Measurements from ENCODE around the gene TMEM138. TPM values are rescaled to one million over a fixed set of nuclear protein-coding genes. Genes with fewer than 3 reads are reported as not detected.

TMEM138 gene
- polyA plus RNA-seq, 1 donor from 2014 or later = 19.6 TPM

DNA sequence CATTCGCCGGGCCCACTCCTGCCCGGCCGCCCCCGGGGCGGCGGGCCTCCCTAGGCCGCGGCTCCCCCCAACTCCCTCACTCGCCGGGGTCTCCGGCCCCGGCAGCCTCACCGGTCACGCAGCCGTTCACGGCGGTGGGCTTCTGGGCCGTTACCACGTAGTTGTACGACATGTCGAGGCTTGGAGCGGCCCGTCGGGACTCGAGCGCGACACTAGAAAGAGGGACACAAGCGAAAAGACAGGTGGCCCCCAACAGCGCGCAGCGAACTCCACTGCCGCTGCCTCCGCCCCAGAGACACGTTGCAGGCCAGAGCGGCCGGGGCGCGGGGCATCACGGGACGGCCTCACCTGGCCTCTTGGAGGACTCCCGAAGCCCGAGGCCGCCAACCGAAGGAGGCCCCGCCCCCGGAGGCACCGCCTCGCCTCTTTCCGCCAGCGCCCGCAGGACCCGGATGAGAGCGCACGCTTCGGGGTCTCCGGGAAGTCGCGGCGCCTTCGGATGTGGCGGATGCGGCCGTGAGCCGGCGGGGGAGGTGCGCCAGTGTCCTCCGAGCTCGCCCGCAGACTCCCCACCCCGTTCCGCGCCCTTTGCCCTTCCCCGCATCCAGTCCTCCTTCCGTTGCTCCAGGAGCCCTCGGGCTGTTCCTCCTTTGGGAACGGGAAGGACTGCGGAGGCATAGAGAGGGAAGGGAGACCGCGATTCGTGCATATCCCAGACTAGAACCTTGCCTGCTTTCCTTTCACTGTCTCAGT, 29.2 kb upstream of the TMEM138 start, which contains the start of the genes DDB1 and TKFC:
Gene DDB1, minus strand, starts transcription at position 309 of the 753 bp plus-strand sequence. Its CDS starts 137 bp downstream, at position 172.
Gene TKFC, plus strand, starts transcription at position 432 of the 753 bp plus-strand sequence. CDS start 1,501 bp downstream, outside the sequence.
- Histone ChIP-seq H3K9me3 (ENCODE audit: low read length) (no peaks in the 10 kb centered on the region), H3K9me2 (ENCODE audit: insufficient read depth, low read length) (no peaks in the 10 kb centered on the region), H3K9ac (ENCODE audit: low read length) (peak within 1 kb of the TSS; percentile 93), H3K4me3 (ENCODE audit: low read length) (peak within 1 kb of the TSS; percentile 99), H3F3A (ENCODE audit: insufficient read depth, low read length, poor library complexity, severe bottlenecking) (no peaks in the 10 kb centered on the region), H3K27me3 (ENCODE audit: insufficient read depth, low read depth, low read length) (no peaks in the 10 kb centered on the region), H3K27ac (ENCODE audit: low read length) (peak within 1 kb of the TSS; percentile 93), H4K20me1 (ENCODE audit: insufficient read depth) (no peaks in the 10 kb centered on the region), H3K4me2 (ENCODE audit: low read length) (peak within 1 kb of the TSS; percentile 98), H3K79me2 (replicated peaks; ENCODE audit: insufficient read depth, low read length) (peaks cover 45% of the 10 kb centered on the region), H2AFZ (ENCODE audit: low read depth, low read length) (peak within 1 kb of the TSS; percentile 76), H3K36me3 (ENCODE audit: insufficient read depth, low read length) (no peaks in the 10 kb centered on the region)
- TF ChIP-seq POLR2AphosphoS5 (IDR thresholded peaks at IDR 0.05) = peak; percentile 88
- peak; percentile 36 for TF ChIP-seq RAD21 (conservative IDR thresholded peaks at IDR 0.05)
- peak; percentile 84 for TF ChIP-seq TAF1 (IDR thresholded peaks at IDR 0.05; ENCODE audit: low read depth)
- TF ChIP-seq, protein P1, sequence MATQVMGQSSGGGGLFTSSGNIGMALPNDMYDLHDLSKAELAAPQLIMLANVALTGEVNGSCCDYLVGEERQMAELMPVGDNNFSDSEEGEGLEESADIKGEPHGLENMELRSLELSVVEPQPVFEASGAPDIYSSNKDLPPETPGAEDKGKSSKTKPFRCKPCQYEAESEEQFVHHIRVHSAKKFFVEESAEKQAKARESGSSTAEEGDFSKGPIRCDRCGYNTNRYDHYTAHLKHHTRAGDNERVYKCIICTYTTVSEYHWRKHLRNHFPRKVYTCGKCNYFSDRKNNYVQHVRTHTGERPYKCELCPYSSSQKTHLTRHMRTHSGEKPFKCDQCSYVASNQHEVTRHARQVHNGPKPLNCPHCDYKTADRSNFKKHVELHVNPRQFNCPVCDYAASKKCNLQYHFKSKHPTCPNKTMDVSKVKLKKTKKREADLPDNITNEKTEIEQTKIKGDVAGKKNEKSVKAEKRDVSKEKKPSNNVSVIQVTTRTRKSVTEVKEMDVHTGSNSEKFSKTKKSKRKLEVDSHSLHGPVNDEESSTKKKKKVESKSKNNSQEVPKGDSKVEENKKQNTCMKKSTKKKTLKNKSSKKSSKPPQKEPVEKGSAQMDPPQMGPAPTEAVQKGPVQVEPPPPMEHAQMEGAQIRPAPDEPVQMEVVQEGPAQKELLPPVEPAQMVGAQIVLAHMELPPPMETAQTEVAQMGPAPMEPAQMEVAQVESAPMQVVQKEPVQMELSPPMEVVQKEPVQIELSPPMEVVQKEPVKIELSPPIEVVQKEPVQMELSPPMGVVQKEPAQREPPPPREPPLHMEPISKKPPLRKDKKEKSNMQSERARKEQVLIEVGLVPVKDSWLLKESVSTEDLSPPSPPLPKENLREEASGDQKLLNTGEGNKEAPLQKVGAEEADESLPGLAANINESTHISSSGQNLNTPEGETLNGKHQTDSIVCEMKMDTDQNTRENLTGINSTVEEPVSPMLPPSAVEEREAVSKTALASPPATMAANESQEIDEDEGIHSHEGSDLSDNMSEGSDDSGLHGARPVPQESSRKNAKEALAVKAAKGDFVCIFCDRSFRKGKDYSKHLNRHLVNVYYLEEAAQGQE (IDR thresholded peaks at IDR 0.05; ENCODE audit: borderline replicate concordance) = peak; percentile 86
- peak; percentile 35 for TF ChIP-seq SMC3 (conservative IDR thresholded peaks at IDR 0.05; ENCODE audit: poor library complexity)
- TF ChIP-seq EZH2 (IDR thresholded peaks at IDR 0.05; ENCODE audit: borderline replicate concordance, insufficient read depth, low read length, poor library complexity, severe bottlenecking) = no peak
- TF ChIP-seq CTCF (IDR thresholded peaks at IDR 0.05; ENCODE audit: poor library complexity, severe bottlenecking) = no peak
- no peak for TF ChIP-seq EP300 (conservative IDR thresholded peaks at IDR 0.05; ENCODE audit: poor library complexity, severe bottlenecking)
- peak; percentile 96 for TF ChIP-seq MXI1 (conservative IDR thresholded peaks at IDR 0.05; ENCODE audit: poor library complexity, severe bottlenecking)

DNA sequence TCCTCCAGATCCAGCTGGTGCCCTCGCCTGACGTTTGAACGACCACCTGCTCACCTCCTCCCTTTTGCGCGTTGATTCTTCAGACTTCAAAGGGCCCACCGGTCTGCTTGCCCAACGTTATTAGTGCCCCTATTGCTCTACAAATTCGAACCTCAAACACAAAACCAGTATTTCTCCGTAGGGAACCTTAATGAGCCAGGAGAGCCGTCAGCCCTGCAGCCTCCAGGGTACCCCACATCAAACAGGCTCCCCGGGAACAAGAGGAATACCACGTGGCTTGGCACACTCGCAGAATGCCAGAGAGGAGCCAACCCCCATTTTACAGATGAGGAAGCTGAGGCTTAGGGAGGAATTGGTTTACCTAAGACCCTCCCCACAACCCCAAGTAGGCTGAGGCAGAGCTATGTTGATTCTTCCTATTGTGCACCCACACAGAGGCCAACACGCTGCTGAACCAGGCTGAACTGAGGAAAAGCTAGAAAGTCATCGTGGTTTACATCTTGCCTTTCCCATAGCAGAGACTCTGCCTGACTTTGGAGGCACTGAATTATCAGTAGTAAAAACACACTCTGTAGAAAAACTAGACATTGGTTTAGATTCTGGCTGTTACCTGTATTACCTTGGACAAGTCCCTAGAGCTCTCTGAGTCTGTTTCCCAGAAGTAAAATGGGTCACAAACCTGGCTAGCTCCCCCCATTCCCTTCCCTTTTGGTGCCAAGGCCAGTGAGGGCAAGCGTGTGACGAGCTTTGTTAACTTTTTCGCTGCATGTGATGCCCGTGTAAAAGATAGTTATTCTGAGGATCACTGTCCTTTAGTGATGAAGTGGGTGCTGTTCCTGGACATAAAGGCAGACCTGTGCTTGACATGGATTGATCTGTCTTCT, 28.4 kb upstream of the TMEM138 start:
- H2AFZ ChIP-seq (ENCODE audit: low read depth, low read length) = peak overlapping the region; percentile 76
- peak overlapping the region; percentile 99 for H3K4me3 ChIP-seq (ENCODE audit: low read length)
- H3F3A ChIP-seq (ENCODE audit: insufficient read depth, low read length, poor library complexity, severe bottlenecking) = no peaks in the 10 kb centered on the region
- H3K9ac ChIP-seq (ENCODE audit: low read length) = peak overlapping the region; percentile 93
- TF ChIP-seq SMC3 (conservative IDR thresholded peaks at IDR 0.05; ENCODE audit: poor library complexity) (peak; percentile 0), TAF1 (IDR thresholded peaks at IDR 0.05; ENCODE audit: low read depth) (no peak)
- H3K27me3 ChIP-seq (ENCODE audit: insufficient read depth, low read depth, low read length) = no peaks in the 10 kb centered on the region
- H3K27ac ChIP-seq (ENCODE audit: low read length) = peak overlapping the region; percentile 93
- peak overlapping the region; percentile 89 for H3K4me2 ChIP-seq (ENCODE audit: low read length)
- H3K9me3 ChIP-seq (ENCODE audit: low read length) = no peaks in the 10 kb centered on the region
- H3K79me2 ChIP-seq (replicated peaks; ENCODE audit: insufficient read depth, low read length) = peaks cover 40% of the 10 kb centered on the region
- H4K20me1 ChIP-seq (ENCODE audit: insufficient read depth) = no peaks in the 10 kb centered on the region
- no peaks in the 10 kb centered on the region for H3K9me2 ChIP-seq (ENCODE audit: insufficient read depth, low read length)
- no peaks in the 10 kb centered on the region for H3K36me3 ChIP-seq (ENCODE audit: insufficient read depth, low read length)
